PC-9 (cell line): ENCODE results near the gene ZDHHC14. TPM values are rescaled to one million over a fixed set of nuclear protein-coding genes. Genes with fewer than 3 reads are reported as not detected.

Experiments
- BruUV-seq: library from RNA; stranded (reverse); fragments of 400-500 nt; replicated peaks from 2 replicates; lab custom pipeline; 2021; lab: Mats Ljungman, UMichigan
- CTCF ChIA-PET: fragments of 300-600 bp; sonication (Branson Sonifier 250); formaldehyde crosslinking; loops from one replicate; lab custom pipeline; 2022; ENCODE audit warnings: antibody characterized with exemption; lab: Charles Lee
- POLR2A ChIA-PET: fragments of 300-600 bp; sonication (Branson Sonifier 250); formaldehyde crosslinking; loops from one replicate; lab custom pipeline; 2022; ENCODE audit warnings: antibody characterized with exemption; ENCODE audit not compliant: unreplicated experiment; lab: Charles Lee
- DNase-seq, 2 experiments: peaks; one replicate each; pipeline versions ENCODE4 v3.0.0 to v3.0.0-alpha.2; 2015 to 2022; ENCODE audit warnings: mixed read lengths in 1 of 2
- H2AFZ ChIP-seq: fragments of 200-600 bp; sonication (generic); 2 replicates; pipeline ENCODE4 v1.8.1; 2017; ENCODE audit warnings: antibody characterized with exemption
- H3F3A ChIP-seq: fragments of 200-600 bp; sonication (generic); 2 replicates; pipeline ENCODE4 v1.8.1; 2017; ENCODE audit warnings: antibody characterized with exemption, mild to moderate bottlenecking, low read depth; ENCODE audit not compliant: insufficient read depth
- H3K27ac ChIP-seq: fragments of 200-600 bp; sonication (generic); 2 replicates; pipeline ENCODE4 v1.6.1; 2016; ENCODE audit warnings: mixed run types
- H3K27me3 ChIP-seq: fragments of 200-600 bp; sonication (generic); 2 replicates; pipeline ENCODE4 v1.6.1; 2016; ENCODE audit warnings: low read depth, mixed run types; ENCODE audit not compliant: insufficient read depth
- H3K36me3 ChIP-seq: fragments of 200-600 bp; sonication (generic); 2 replicates; pipeline ENCODE4 v1.6.1; 2016; ENCODE audit warnings: low read depth, mixed run types
- H3K4me1 ChIP-seq: fragments of 200-600 bp; sonication (generic); replicated peaks from 2 replicates; pipeline ENCODE4 v1.6.1; 2016; ENCODE audit warnings: mixed run types; ENCODE audit not compliant: insufficient read depth
- H3K4me2 ChIP-seq: fragments of 200-600 bp; sonication (generic); 2 replicates; pipeline ENCODE4 v1.6.1; 2017; ENCODE audit warnings: mixed run types
- H3K4me3 ChIP-seq: fragments of 200-600 bp; sonication (generic); 2 replicates; pipeline ENCODE4 v1.6.1; 2016; ENCODE audit warnings: mixed run types
- H3K79me2 ChIP-seq: fragments of 200-600 bp; sonication (generic); 2 replicates; pipeline ENCODE4 v1.6.1; 2017; ENCODE audit warnings: low read depth, mixed run types
- H3K9me2 ChIP-seq: fragments of 200-600 bp; sonication (generic); 2 replicates; pipeline ENCODE4 v1.8.1; 2017; ENCODE audit warnings: mild to moderate bottlenecking; ENCODE audit not compliant: insufficient read depth
- H3K9me3 ChIP-seq: fragments of 200-600 bp; sonication (generic); 2 replicates; pipeline ENCODE4 v1.8.1; 2016; ENCODE audit warnings: low read depth; ENCODE audit not compliant: insufficient read depth
- H4K20me1 ChIP-seq: fragments of 200-600 bp; sonication (generic); 2 replicates; pipeline ENCODE4 v1.8.1; 2017; ENCODE audit not compliant: insufficient read depth
- EZH2 ChIP-seq: fragments of 200-600 bp; sonication (generic); IDR thresholded peaks from 2 replicates; pipeline ENCODE4 v1.8.0; 2017; ENCODE audit warnings: antibody characterized with exemption, low read depth
- intact Hi-C: fragments of 100-400 bp; cut with micrococcal nuclease; formaldehyde crosslinking; loops from one replicate; pipeline ENCODE4 v1.10.0; 2022; ENCODE audit not compliant: unreplicated experiment
- total RNA-seq: library from RNA; stranded (reverse); gene quantifications from 2 replicates; pipeline ENCODE4 v1.2.3, GENCODE V29; 2021
- TF ChIP-seq, protein P1 (sequence below): fragments of 200-600 bp; sonication (generic); conservative IDR thresholded peaks from 2 replicates; pipeline ENCODE4 v1.6.1; 2017; ENCODE audit warnings: mixed run types, antibody characterized with exemption, mild to moderate bottlenecking, moderate library complexity

Gene ZDHHC14
- total RNA-seq, 1 experiment from 2014 or later = 5.6 TPM

DNA sequence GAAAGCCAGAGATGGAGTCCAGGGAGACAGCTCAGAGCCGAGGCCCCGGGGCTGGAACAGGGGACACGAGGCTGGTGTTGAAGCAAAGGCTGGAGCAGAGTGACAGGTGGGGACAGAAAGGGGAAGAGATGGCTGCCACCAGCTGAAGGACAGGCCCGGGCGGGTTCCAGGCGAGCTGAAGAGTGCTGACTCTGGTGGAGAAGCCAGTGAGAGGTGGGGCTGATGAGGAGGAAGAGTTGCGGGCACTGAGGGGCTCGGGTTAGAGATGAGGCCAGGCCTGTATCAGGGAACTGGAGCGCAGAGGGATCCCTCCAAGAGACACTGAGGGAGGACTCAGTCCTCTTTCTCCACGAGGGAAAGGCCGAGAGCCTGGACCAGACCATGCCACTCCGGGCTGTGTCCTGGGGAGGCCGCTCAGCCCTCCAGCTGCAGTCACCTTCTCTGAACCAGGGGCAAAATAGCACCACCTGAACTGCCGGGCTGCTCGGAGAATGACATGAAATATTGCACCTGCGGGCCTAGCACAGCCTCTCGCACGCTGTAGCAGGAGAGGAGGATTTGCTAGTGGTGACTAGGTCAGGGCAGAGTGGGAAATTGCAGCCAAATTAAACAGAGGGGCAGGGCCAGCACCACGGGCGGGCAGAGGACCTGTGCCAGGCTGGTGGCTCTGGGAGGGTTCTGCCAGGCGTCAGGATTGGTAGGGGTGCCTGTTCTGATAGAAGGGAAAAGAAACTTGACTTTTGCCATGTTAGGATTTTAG is 175.9 kb downstream of the ZDHHC14 start:
- DNase-seq = no peak
- Histone ChIP-seq H2AFZ (no peak overlapping the region), H4K20me1 (no peaks in the 10 kb centered on the region), H3F3A (peaks cover 12% of the 10 kb centered on the region), H3K79me2 (no peaks in the 10 kb centered on the region), H3K4me1 (peaks cover 18% of the 10 kb centered on the region), H3K9me2 (no peaks in the 10 kb centered on the region), H3K4me2 (no peak overlapping the region), H3K36me3 (no peaks in the 10 kb centered on the region), H3K4me3 (no peak overlapping the region), H3K27ac (no peak overlapping the region), H3K27me3 (no peaks in the 10 kb centered on the region), H3K9me3 (no peaks in the 10 kb centered on the region)
- no peak for TF ChIP-seq EZH2
- TF ChIP-seq, protein P1, sequence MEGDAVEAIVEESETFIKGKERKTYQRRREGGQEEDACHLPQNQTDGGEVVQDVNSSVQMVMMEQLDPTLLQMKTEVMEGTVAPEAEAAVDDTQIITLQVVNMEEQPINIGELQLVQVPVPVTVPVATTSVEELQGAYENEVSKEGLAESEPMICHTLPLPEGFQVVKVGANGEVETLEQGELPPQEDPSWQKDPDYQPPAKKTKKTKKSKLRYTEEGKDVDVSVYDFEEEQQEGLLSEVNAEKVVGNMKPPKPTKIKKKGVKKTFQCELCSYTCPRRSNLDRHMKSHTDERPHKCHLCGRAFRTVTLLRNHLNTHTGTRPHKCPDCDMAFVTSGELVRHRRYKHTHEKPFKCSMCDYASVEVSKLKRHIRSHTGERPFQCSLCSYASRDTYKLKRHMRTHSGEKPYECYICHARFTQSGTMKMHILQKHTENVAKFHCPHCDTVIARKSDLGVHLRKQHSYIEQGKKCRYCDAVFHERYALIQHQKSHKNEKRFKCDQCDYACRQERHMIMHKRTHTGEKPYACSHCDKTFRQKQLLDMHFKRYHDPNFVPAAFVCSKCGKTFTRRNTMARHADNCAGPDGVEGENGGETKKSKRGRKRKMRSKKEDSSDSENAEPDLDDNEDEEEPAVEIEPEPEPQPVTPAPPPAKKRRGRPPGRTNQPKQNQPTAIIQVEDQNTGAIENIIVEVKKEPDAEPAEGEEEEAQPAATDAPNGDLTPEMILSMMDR = no peak
- ChIA-PET POLR2A (no interaction called here), CTCF (no interaction called here)
- BruUV-seq = no TSS peak
- intact Hi-C loops = no loop called here

DNA sequence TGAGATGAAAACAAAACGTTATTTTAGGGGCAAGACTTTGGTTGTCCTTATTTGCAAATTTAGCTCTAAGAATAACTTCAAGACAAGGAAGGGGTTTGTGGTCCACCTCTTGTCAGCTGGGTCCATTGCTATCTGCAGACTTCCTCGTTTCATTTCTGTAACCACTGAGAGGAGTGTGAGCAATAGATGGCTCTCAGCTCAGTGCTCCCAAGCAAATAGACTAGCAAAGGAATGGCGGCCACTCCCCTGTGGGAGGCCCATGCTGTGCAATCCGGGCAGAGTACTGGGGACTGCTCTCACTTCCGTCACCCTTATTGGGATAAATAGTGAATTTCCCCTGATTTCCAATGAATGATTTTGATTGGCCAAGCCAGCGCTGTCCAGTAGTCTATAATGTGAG is 176.6 kb downstream of the ZDHHC14 start:
- Histone ChIP-seq H3K79me2 (no peaks in the 10 kb centered on the region), H3K4me3 (no peak overlapping the region), H3K9me2 (no peaks in the 10 kb centered on the region), H3K4me1 (peaks cover 11% of the 10 kb centered on the region), H3K36me3 (no peaks in the 10 kb centered on the region), H2AFZ (no peak overlapping the region), H3K27me3 (no peaks in the 10 kb centered on the region), H4K20me1 (no peaks in the 10 kb centered on the region), H3K27ac (no peak overlapping the region), H3K9me3 (no peaks in the 10 kb centered on the region), H3K4me2 (no peak overlapping the region), H3F3A (peaks cover 5% of the 10 kb centered on the region; the same call in 1 of the 2 replicates)
- no TSS peak for BruUV-seq
- no peak for DNase-seq
- CTCF ChIA-PET = no interaction called here
- intact Hi-C loops = no loop called here
- POLR2A ChIA-PET = no interaction called here
- TF ChIP-seq EZH2 = no peak
- TF ChIP-seq, protein P1 = no peak

DNA sequence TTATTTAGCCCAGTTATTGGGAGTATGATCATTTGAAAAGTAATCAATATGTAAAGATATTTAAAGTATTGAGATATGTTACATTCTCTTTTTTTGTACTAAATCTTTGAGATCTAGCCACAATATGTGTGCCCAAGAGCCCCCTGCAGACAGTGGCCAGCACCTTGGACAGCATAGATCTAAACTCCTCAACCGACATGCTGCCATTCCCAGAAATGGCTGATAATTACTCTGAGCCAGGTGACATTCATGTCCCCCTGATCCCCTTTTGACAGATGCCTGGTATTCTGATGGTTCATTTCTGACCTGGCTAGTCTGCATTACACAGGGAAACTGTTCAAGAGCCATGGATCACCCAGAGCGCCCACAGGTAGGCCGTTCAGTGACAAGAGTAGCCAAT is 177.1 kb downstream of the ZDHHC14 start:
- BruUV-seq = no TSS peak
- no peak overlapping the region for H2AFZ ChIP-seq
- no peaks in the 10 kb centered on the region for H3K9me2 ChIP-seq
- H3K4me3 ChIP-seq = no peak overlapping the region
- no peaks in the 10 kb centered on the region for H3K27me3 ChIP-seq
- H3K36me3 ChIP-seq = no peaks in the 10 kb centered on the region
- no peak for TF ChIP-seq EZH2
- TF ChIP-seq, protein P1 = no peak
- H3K79me2 ChIP-seq = no peaks in the 10 kb centered on the region
- H3K9me3 ChIP-seq = no peaks in the 10 kb centered on the region
- H3K4me1 ChIP-seq = peaks cover 6% of the 10 kb centered on the region
- H4K20me1 ChIP-seq = no peaks in the 10 kb centered on the region
- H3F3A ChIP-seq = no peaks in the 10 kb centered on the region; the same call in 1 of the 2 replicates
- no peak for DNase-seq
- intact Hi-C loops = no loop called here
- no peak overlapping the region for H3K4me2 ChIP-seq
- no peak overlapping the region for H3K27ac ChIP-seq
- ChIA-PET POLR2A (no interaction called here), CTCF (no interaction called here)
